Measurements from ENCODE around the gene ARCN1.

- no peak for TF ChIP-seq ZFX (IDR thresholded peaks at IDR 0.05; ENCODE audit: borderline replicate concordance)
- TF ChIP-seq CTCF (IDR thresholded peaks at IDR 0.05) = no peak
Observed at GRCh38 chr11:118581057-118581456, 8.8 kb downstream of the ARCN1 start.
